ENCODE results near the gene MICAL3.

Gene MICAL3

GRCh38 chr22:17866621-17867020 is 157.7 kb downstream of the MICAL3 start:
- Histone ChIP-seq H3K27me3 (no peaks in the 10 kb centered on the region), H3K36me3 (peaks cover 21% of the 10 kb centered on the region), H3K4me3 (ENCODE audit: low read depth, low read length) (no peak overlapping the region), H3K9me3 (no peaks in the 10 kb centered on the region), H3K4me1 (peaks cover 25% of the 10 kb centered on the region)
- TF ChIP-seq CTCF (IDR thresholded peaks at IDR 0.05; ENCODE audit: low read depth, low read length), result no peak
- DNase-seq, result no peak

- Histone ChIP-seq H3K9me3 (no peaks in the 10 kb centered on the region), H3K36me3 (peaks cover 17% of the 10 kb centered on the region), H3K27me3 (no peaks in the 10 kb centered on the region), H3K4me1 (peaks cover 25% of the 10 kb centered on the region), H3K4me3 (ENCODE audit: low read depth, low read length) (no peak overlapping the region)
- no peak for DNase-seq
- TF ChIP-seq CTCF (IDR thresholded peaks at IDR 0.05; ENCODE audit: low read depth, low read length), result no peak
Observed at GRCh38 chr22:17866127-17866526, 158.2 kb downstream of the MICAL3 start.

- no peaks in the 10 kb centered on the region for H3K9me3 ChIP-seq
- H3K4me1 ChIP-seq, result peaks cover 25% of the 10 kb centered on the region
- H3K36me3 ChIP-seq, result peaks cover 15% of the 10 kb centered on the region
- no peak for TF ChIP-seq CTCF (IDR thresholded peaks at IDR 0.05; ENCODE audit: low read depth, low read length)
- H3K27me3 ChIP-seq, result no peaks in the 10 kb centered on the region
- H3K4me3 ChIP-seq (ENCODE audit: low read depth, low read length), result no peak overlapping the region
- no peak for DNase-seq
Observed at GRCh38 chr22:17865183-17866055, 158.9 kb downstream of the MICAL3 start.

- Histone ChIP-seq H3K27me3 (no peaks in the 10 kb centered on the region), H3K4me1 (peaks cover 25% of the 10 kb centered on the region), H3K9me3 (no peaks in the 10 kb centered on the region), H3K4me3 (ENCODE audit: low read depth, low read length) (no peak overlapping the region), H3K36me3 (peaks cover 13% of the 10 kb centered on the region)
- DNase-seq, result no peak
- no peak for TF ChIP-seq CTCF (IDR thresholded peaks at IDR 0.05; ENCODE audit: low read depth, low read length)
Observed at GRCh38 chr22:17864398-17865182, 159.8 kb downstream of the MICAL3 start.

- Histone ChIP-seq H3K4me3 (ENCODE audit: low read depth, low read length) (no peak overlapping the region), H3K4me1 (peaks cover 11% of the 10 kb centered on the region), H3K36me3 (peaks cover 13% of the 10 kb centered on the region), H3K27me3 (no peaks in the 10 kb centered on the region), H3K9me3 (no peaks in the 10 kb centered on the region)
- TF ChIP-seq CTCF (IDR thresholded peaks at IDR 0.05; ENCODE audit: low read depth, low read length), result no peak
- DNase-seq, result no peak
Observed at GRCh38 chr22:17862646-17863181, 161.6 kb downstream of the MICAL3 start.

All from BE2C (cell line).